Thyroid gland (tissue), 4 donors: ENCODE results near the gene GRN.

Source experiments
- CTCF ChIP-seq, 6 experiments: fragments of 200-600 bp in 3 of 6; fragments of 450-650 bp in 3 of 6; sonication (generic) in 3 of 6; IDR thresholded peaks; one replicate each; pipeline ENCODE4 v1.5.1; 2016 to 2019; ENCODE audit warnings: antibody characterized with exemption in 6 of 6, mild to moderate bottlenecking in 2 of 6, inconsistent platforms in 1 of 6, moderate library complexity in 1 of 6
- POLR2A ChIP-seq, 2 donors: fragments of 450-650 bp; IDR thresholded peaks; one replicate each; pipeline ENCODE4 v1.6.1; 2017; ENCODE audit warnings: antibody characterized with exemption in 2 of 2, mild to moderate bottlenecking in 2 of 2, moderate library complexity in 1 of 2

DNA sequence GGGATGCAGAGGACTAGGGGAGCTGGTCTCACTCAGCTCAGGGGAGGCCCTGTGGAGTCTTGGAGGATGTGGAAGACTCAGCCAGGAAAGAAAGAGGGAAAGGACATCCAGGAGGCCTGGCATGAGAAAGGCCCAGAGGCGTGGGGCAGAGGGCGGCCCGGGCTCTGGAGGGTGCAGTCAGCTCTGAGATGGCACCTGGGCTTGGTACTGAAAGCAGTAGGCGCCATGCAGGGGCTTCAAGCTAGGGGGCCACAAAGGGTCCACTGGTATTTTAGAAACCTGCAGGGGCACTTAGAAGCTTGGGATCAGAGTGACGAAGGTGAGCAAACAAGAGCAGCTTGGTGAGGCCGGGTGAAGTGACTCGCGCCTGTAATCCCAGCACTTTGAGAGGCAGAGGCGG, 13.0 kb downstream of the GRN start:
- no peak for TF ChIP-seq CTCF (IDR thresholded peaks at IDR 0.05)
- no peak for TF ChIP-seq POLR2A (IDR thresholded peaks at IDR 0.05)
